GM11168 (cell line): ENCODE measurements around the gene NPY2R.

ENCODE experiments used
- in situ Hi-C: fragments of 300-500 bp; cut with MboI; formaldehyde crosslinking; loops from one replicate; pipeline ENCODE4 v1.12.0; 2022; ENCODE audit warnings: low sequenced_read_pairs; ENCODE audit not compliant: unreplicated experiment

The NPY2R gene

DNA sequence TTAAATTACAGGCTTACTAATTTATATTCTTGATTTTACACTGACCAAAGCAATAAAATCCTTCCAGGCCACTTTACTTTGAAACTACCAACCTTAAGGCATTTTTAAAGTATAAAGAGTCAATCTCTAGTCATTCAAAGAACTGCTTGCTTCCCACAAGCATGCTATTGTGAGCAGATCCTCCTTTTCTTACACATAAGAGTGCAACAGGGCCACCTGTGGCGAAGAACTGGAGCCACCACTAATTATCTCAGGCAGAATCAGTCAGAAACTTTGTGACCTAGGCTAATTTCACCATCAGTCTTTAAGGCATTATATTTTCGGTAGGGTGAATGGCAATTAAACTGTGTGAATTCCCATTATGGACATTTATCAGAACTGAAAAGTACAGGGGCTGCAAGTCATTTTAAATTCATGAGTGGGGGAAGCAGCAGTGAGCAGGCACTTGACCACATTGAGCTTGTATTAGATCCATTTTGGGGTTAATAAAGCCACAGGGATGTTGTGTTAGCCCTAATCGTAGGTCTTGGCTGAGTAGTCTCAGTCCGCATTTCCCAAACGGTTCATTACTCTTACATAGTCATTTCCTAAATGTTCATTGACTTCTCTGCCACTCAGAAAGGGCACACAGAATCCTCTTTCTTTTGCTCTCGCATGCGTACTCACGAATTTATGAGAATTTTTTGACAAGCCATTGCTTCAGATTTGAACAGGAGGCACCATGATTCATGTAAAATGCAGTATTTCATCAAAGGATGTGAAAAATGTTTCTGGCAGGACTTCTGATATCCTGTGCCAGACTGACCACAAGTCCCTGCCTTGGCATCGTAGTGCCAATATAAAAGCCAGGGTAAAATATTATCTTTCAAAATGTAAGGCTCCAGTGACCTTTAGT, 39.8 kb downstream of the NPY2R start:
- in situ Hi-C loops: no loop called here

DNA sequence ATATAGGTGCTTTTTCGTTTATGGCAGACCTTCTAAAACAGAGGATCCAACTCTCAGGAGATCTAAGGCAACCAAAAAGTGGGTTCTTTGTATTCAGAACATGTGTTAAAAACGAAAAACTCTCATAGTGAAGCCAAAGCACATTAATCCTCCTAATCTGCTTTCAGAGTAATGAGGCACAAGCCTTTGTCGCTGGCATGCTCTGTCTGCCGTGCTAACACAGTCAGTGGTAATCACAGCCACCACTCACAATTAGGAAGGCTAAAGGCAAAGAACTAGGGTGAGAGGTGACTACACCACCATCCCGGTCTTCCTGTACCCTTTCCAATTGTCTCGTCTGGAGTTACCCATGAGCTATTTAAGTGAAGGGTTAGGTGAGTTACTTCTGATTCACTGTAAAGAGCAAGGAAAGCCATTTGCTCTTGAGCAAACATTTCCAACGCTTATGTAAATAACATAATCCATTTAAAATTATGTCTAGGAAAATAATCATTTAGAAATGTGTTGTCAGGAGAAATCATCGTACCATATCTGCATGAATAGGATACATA, 40.7 kb downstream of the NPY2R start:
- in situ Hi-C loops: no loop called here

GRCh38 chr4:155252327-155252726, 43.9 kb downstream of the NPY2R start:
- in situ Hi-C loops: no loop called here

GRCh38 chr4:155263480-155263879, 55.0 kb downstream of the NPY2R start:
- in situ Hi-C loops: no loop called here

GRCh38 chr4:155265113-155265512, 56.7 kb downstream of the NPY2R start:
- in situ Hi-C loops: no loop called here
